NOMO-1 treated with DMSO at 0.1 percent for 48 hours (cell line): ENCODE measurements around the gene FAM117B.

ENCODE experiments used
- DNase-seq: peaks from one replicate; lab custom pipeline; 2025; ENCODE audit not compliant: unreplicated experiment; lab: John Stamatoyannopoulos, UW

The FAM117B gene

GRCh38 chr2:202634556-202635427, at the start of gene FAM117B:
FAM117B (plus strand) TSS chr2:202634969; CDS start chr2:202635188, 219 bp downstream.
- DNase-seq: peak; percentile 96

- peak; percentile 74 for DNase-seq
Observed at GRCh38 chr2:202588647-202589581, 45.9 kb upstream of the FAM117B start.

GRCh38 chr2:202589582-202589949, 45.2 kb upstream of the FAM117B start:
- no peak for DNase-seq

GRCh38 chr2:202592566-202592965, 42.2 kb upstream of the FAM117B start:
- no peak for DNase-seq

GRCh38 chr2:202599105-202599504, 35.7 kb upstream of the FAM117B start:
- no peak for DNase-seq

- no peak for DNase-seq
Observed at GRCh38 chr2:202599911-202600310, 34.9 kb upstream of the FAM117B start.

GRCh38 chr2:202604699-202605098, 30.1 kb upstream of the FAM117B start:
- DNase-seq: no peak

- no peak for DNase-seq
Observed at GRCh38 chr2:202605174-202605573, 29.6 kb upstream of the FAM117B start.

GRCh38 chr2:202608142-202608852, 26.5 kb upstream of the FAM117B start:
- DNase-seq: peak; percentile 73

GRCh38 chr2:202609381-202610145, 25.2 kb upstream of the FAM117B start:
- peak; percentile 88 for DNase-seq

GRCh38 chr2:202610380-202610779, 24.4 kb upstream of the FAM117B start:
- DNase-seq: no peak

GRCh38 chr2:202612145-202612544, 22.6 kb upstream of the FAM117B start:
- peak; percentile 8 for DNase-seq

- no peak for DNase-seq
Observed at GRCh38 chr2:202613479-202613878, 21.3 kb upstream of the FAM117B start.

- peak; percentile 45 for DNase-seq
Observed at GRCh38 chr2:202624133-202624532, 10.6 kb upstream of the FAM117B start.

- no peak for DNase-seq
Observed at GRCh38 chr2:202627042-202627441, 7.7 kb upstream of the FAM117B start.

- no peak for DNase-seq
Observed at GRCh38 chr2:202628646-202629198, 6.0 kb upstream of the FAM117B start.

- DNase-seq: no peak
Observed at GRCh38 chr2:202632682-202633290, 2.0 kb upstream of the FAM117B start.

GRCh38 chr2:202633470-202633869, 1.3 kb upstream of the FAM117B start:
- no peak for DNase-seq

- peak; percentile 74 for DNase-seq
Observed at GRCh38 chr2:202635428-202636212, 851 bp downstream of the FAM117B start.
